Adrenal gland (tissue), 12 donors: ENCODE data around the gene CSPG4. TPM values are rescaled to one million over a fixed set of nuclear protein-coding genes. Genes with fewer than 3 reads are reported as not detected.
"Not testable (repeated sequence)": the region's sequence is repeated elsewhere in the genome, so short reads cannot be mapped to it uniquely, and the experiment has no call there.

Experiments used
- DNase-seq, 7 donors: peaks; one replicate each; pipeline ENCODE4 v3.0.0-alpha.2; 2019 to 2020
- H3K27ac ChIP-seq, 5 donors: fragments of 200-600 bp; sonication (generic) in 4 of 5; 1 replicate in 3 of 5; 2 replicates in 2 of 5; pipeline versions ENCODE4 v1.5.1 to v1.8.0; 2016 to 2020; ENCODE audit warnings: mild to moderate bottlenecking in 1 of 5
- H3K27me3 ChIP-seq: fragments of 200-600 bp; 2 replicates; pipeline ENCODE4 v1.8.0; 2021
- H3K36me3 ChIP-seq, 2 donors: fragments of 200-600 bp; replicated peaks in 1 of 2; 1 replicate in 1 of 2; 2 replicates in 1 of 2; pipeline versions ENCODE4 v1.5.1 to v1.8.0; 2018 to 2022
- H3K4me1 ChIP-seq, 2 donors: fragments of 200-600 bp; replicated peaks in 1 of 2; 1 replicate in 1 of 2; 2 replicates in 1 of 2; pipeline versions ENCODE4 v1.5.1 to v1.8.0; 2018 to 2021
- H3K4me3 ChIP-seq, 4 donors: fragments of 200-600 bp; sonication (generic) in 3 of 4; one replicate each; pipeline ENCODE4 v1.5.1; 2016 to 2018
- H3K9me3 ChIP-seq, 3 donors: fragments of 200-600 bp; sonication (generic) in 1 of 3; replicated peaks in 1 of 3; 1 replicate in 2 of 3; 2 replicates in 1 of 3; pipeline versions ENCODE4 v1.5.1 to v1.8.0; 2016 to 2021
- CTCF ChIP-seq, 6 experiments: fragments of 450-650 bp in 4 of 6; fragments of 200-600 bp in 2 of 6; sonication (generic) in 1 of 6; IDR thresholded peaks; 1 replicate in 5 of 6; 2 replicates in 1 of 6; pipeline versions ENCODE4 v1.5.1 to v1.8.0; 2016 to 2021; ENCODE audit warnings: antibody characterized with exemption in 6 of 6, mild to moderate bottlenecking in 2 of 6, moderate library complexity in 1 of 6
- POLR2A ChIP-seq, 2 donors: fragments of 450-650 bp; IDR thresholded peaks; one replicate each; pipeline ENCODE4 v1.6.1; 2017; ENCODE audit warnings: antibody characterized with exemption in 2 of 2, mild to moderate bottlenecking in 2 of 2, moderate library complexity in 1 of 2
- WGBS, 4 donors: extraction: QIAGEN DNeasy Blood & Tissue Kit in 2 of 4; methylation state at CpG; one replicate each; pipeline versions ENCODE4 v1.1.5 to v1.1.7; 2013 to 2017; 5-methylcytosine and 5-hydroxymethylcytosine counted together
- intact Hi-C, 2 donors: fragments of 100-400 bp; cut with DNase I; formaldehyde crosslinking; loops; one replicate each; pipeline versions ENCODE4 v1.14.1 to v1.15.0; 2022 to 2023
- polyA plus RNA-seq, 3 donors: library from polyadenylated mRNA; stranded (reverse); fragments of 200-250 nt in 2 of 3; fragments of 350-450 nt in 1 of 3; fragmentation: Illumina TruSeq in 1 of 3; extraction: RNeasy Lipid Tissue Mini Kit (QIAGEN cat#74804) in 1 of 3; gene quantifications; one replicate each; pipeline ENCODE4 v1.2.3, GENCODE V29; 2013 to 2014
- total RNA-seq, 9 donors: library from RNA; depleted of rRNA in 4 of 9; stranded (reverse); fragments of >200 nt in 4 of 9; fragments of 120-200 nt in 1 of 9; fragmentation: NEBNext Ultra II Directional in 1 of 9; extraction: Animal tissue kit (Norgen Biotek cat#: 25700) in 1 of 9; gene quantifications; one replicate each; pipeline versions ENCODE4 v1.1.0 to v1.2.4, GENCODE V29; 2013 to 2023
- donor health status: healthy with polysubstance abuse.
- donor health status: Bipolar disorder and iron deficiency.
- donor health status: DM: yes; HTN: yes; CAD: no.
- donor health status: DM: no; HTN: no; CAD: no.
- donor health status: DM: no; HTN: no; CAD: no.
- donor health status: DM: yes; HTN: yes; CAD: no.

Gene CSPG4
- total and polyA plus RNA-seq, 12 donors = 0.55 to 6.6 (median 2.8) TPM

GRCh38 chr15:75731248-75732151 is 18.9 kb upstream of the CSPG4 start:
- Histone ChIP-seq H3K4me3 (peak overlapping the region in 1 of 4 donors; percentile 26), H3K27me3 (no peaks in the 10 kb centered on the region), H3K36me3 (no peaks in the 10 kb centered on the region), H3K9me3 (no peaks in the 10 kb centered on the region), H3K27ac (peak overlapping the region in 1 of 5 donors; percentile 47), H3K4me1 (peaks cover 0 to 14% of the 10 kb centered on the region in 2 donors)
- WGBS, 4 donors = 22 to 31% (median 29%) methylated on average over 27 to 28 of the region's 28 CpGs
- intact Hi-C loops = loop anchor here (2.0 to 5.0 kb wide), 2 partner anchors 47 to 71 kb away; no protein-coding TSS in a partner anchor
- TF ChIP-seq CTCF (IDR thresholded peaks at IDR 0.05) (no peak), POLR2A (IDR thresholded peaks at IDR 0.05) (no peak)
- DNase-seq = peak in 5 of 7 donors; percentile 33 to 48 (median 39)

- peak in 1 of 7 donors; percentile 10 for DNase-seq
- WGBS, 4 donors = 90% methylated on average over 10 to 17 of the region's 17 CpGs
- not testable (repeated sequence) for H3K9me3 ChIP-seq, H3K4me3 ChIP-seq, H3K27ac ChIP-seq, H3K36me3 ChIP-seq, H3K27me3 ChIP-seq
- H3K4me1 ChIP-seq = peaks cover 0 to 14% of the 10 kb centered on the region in 2 donors
- intact Hi-C loops = loop anchor here in 1 of 2 donors (5.0 kb wide), 1 partner anchor 72 kb away; no protein-coding TSS in a partner anchor
Measured at GRCh38 chr15:75730376-75731247, 18.0 kb upstream of the CSPG4 start.

- Histone ChIP-seq H3K4me3 (no peak overlapping the region), H3K27me3 (no peaks in the 10 kb centered on the region), H3K27ac (no peak overlapping the region), H3K9me3 (no peaks in the 10 kb centered on the region), H3K36me3 (no peaks in the 10 kb centered on the region), H3K4me1 (peaks cover 0 to 14% of the 10 kb centered on the region in 2 donors)
- intact Hi-C loops = loop anchor here (5.0 kb wide), 1 partner anchor 73 kb away; no protein-coding TSS in a partner anchor
- WGBS, 4 donors = 65 to 82% (median 76%) methylated on average over 5 to 10 of the region's 10 CpGs
- DNase-seq = peak in 1 of 7 donors; percentile 6
- no peak for TF ChIP-seq CTCF (IDR thresholded peaks at IDR 0.05)
- TF ChIP-seq POLR2A (IDR thresholded peaks at IDR 0.05) = no peak
Measured at GRCh38 chr15:75729326-75730069, 16.9 kb upstream of the CSPG4 start.
